GM10266 (cell line): Measurements from ENCODE around the gene STPG4.
"Not testable (repeated sequence)": the region's sequence is repeated elsewhere in the genome, so short reads cannot be mapped to it uniquely, and the experiment has no call there.

Experiments used
- DNase-seq: peaks from one replicate; pipeline ENCODE4 v3.0.0; 2012; ENCODE audit errors: extremely low spot score
- CTCF ChIP-seq: IDR thresholded peaks from 2 replicates; pipeline ENCODE4 v1.5.1; 2012; ENCODE audit warnings: mild to moderate bottlenecking, low read depth; ENCODE audit not compliant: control insufficient read depth, insufficient read depth; ENCODE audit errors: missing control alignments

STPG4 gene

GRCh38 chr2:47172922-47173695 lies 18.0 kb upstream of the STPG4 start:
- TF ChIP-seq CTCF: no peak
- DNase-seq: no peak

- no peak for DNase-seq
- no peak for TF ChIP-seq CTCF
Measured at GRCh38 chr2:47172156-47172921, 17.2 kb upstream of the STPG4 start.

GRCh38 chr2:47169784-47170183 lies 14.7 kb upstream of the STPG4 start:
- no peak for TF ChIP-seq CTCF
- no peak for DNase-seq

GRCh38 chr2:47168895-47169294 lies 13.8 kb upstream of the STPG4 start:
- not testable (repeated sequence) for DNase-seq

- TF ChIP-seq CTCF: no peak
- DNase-seq: no peak
Measured at GRCh38 chr2:47167149-47167548, 12.0 kb upstream of the STPG4 start.

GRCh38 chr2:47165001-47165555 lies 10.0 kb upstream of the STPG4 start:
- no peak for TF ChIP-seq CTCF
- DNase-seq: no peak

- DNase-seq: no peak
- TF ChIP-seq CTCF: no peak
Measured at GRCh38 chr2:47162780-47163179, 7.7 kb upstream of the STPG4 start.
